ENCODE measurements around the gene LHX6. TPM values are rescaled to one million over a fixed set of nuclear protein-coding genes. Genes with fewer than 3 reads are reported as not detected.

The LHX6 gene
- polyA plus RNA-seq, 2 of the 4 experiments (the other 2 are of a cell fraction), result 0.14 to 0.26 TPM

DNA sequence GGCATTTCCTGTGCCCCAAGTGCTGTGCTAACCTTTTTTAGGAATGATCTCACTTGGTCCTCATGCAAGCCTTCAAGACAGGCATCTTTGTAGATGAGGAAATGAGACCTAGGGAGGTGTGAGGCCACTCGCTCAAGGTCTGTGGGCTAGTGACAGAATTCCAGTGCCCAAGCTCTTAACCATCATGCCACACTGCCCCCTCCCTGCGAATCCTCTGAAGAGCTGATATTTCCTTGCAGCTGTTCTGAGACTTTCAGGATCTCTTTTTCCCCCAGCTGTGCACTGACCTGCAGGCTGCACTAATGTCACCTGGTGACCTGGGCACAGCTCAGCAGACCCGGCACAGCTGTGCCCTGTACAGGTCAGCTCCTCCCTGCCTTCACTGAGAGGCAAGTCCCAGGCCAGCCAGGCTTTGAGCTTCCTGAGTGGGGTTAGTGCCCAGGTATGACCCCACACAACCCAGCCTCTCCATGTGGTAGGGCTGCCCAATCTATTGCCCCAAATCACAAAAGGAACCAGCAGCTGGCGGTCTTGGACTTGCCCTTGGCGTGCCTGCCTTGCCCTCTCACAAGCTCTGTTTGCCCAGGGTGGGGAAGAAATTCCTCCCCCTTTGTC, 36.4 kb downstream of the LHX6 start:
- Histone ChIP-seq H3K4me1 (peaks cover 10% of the 10 kb centered on the region), H3K27ac (no peak overlapping the region), H3K4me3 (no peak overlapping the region), H3K9me3 (no peaks in the 10 kb centered on the region), H3K4me2 (no peak overlapping the region)
- no peak for TF ChIP-seq RCOR1 (IDR thresholded peaks at IDR 0.05; ENCODE audit: low read depth, low read length)
- TF ChIP-seq, protein P1, sequence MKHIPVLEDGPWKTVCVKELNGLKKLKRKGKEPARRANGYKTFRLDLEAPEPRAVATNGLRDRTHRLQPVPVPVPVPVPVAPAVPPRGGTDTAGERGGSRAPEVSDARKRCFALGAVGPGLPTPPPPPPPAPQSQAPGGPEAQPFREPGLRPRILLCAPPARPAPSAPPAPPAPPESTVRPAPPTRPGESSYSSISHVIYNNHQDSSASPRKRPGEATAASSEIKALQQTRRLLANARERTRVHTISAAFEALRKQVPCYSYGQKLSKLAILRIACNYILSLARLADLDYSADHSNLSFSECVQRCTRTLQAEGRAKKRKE (CRISPR knock-in tag; IDR thresholded peaks at IDR 0.05; ENCODE audit: low read depth), result no peak
- TF ChIP-seq RNF2 (IDR thresholded peaks at IDR 0.05; ENCODE audit: borderline replicate concordance, low read depth), result no peak
- no peak for TF ChIP-seq CHD4 (IDR thresholded peaks at IDR 0.05; ENCODE audit: borderline replicate concordance)
- peak in 1 of 2 experiments; percentile 4; a peak in 1 of 5 replicates for TF ChIP-seq RAD21 (conservative IDR thresholded peaks at IDR 0.05 in 1 of 2, IDR thresholded peaks at IDR 0.05 in 1 of 2)
- DNase-seq (ENCODE audit: low read depth in 1 of 2, low spot score in 1 of 2) (peak in 1 of 2 experiments; percentile 35), ATAC-seq (peak in 1 of 2 experiments; percentile 46; a peak in 3 of 6 replicates), FAIRE-seq (no peak)
- WGBS (ENCODE audit: missing lambda C conversion rate), result 73% methylated on average over 5 of the region's 5 CpGs
- ChIA-PET CTCF (interaction anchor here (0.8 to 1.5 kb wide), 5 partner anchors 14 to 93 kb away, joined by 3 to 5 read pairs (median 3); no protein-coding TSS in a partner anchor), POLR2A (no interaction called here)

DNA sequence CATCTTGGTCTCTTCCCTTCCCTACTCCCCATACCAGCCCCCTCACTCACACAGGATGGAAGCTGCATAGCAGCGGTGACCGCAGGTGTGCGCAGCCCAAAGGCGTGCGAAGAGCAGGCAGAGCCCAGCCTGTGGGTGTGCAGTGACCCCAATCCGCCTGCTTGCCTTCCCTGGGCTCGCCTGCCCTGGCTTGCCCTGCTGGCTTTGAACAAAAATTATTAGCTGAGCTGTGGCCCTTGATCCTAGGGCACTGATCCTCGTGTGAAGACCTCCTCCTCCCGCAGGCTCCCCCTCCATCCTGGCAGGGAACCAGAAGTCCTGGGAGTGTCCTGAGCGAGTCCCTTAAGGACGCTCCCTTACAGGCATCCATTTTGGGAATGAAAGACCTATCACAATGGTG, 37.2 kb downstream of the LHX6 start:
- no peak for DNase-seq (ENCODE audit: low read depth in 1 of 2, low spot score in 1 of 2)
- ChIA-PET POLR2A (no interaction called here), CTCF (interaction anchor here (0.6 to 1.5 kb wide), 5 partner anchors 23 to 580 kb away, joined by 3 to 5 read pairs (median 4); no protein-coding TSS in a partner anchor)
- TF ChIP-seq, protein P2, sequence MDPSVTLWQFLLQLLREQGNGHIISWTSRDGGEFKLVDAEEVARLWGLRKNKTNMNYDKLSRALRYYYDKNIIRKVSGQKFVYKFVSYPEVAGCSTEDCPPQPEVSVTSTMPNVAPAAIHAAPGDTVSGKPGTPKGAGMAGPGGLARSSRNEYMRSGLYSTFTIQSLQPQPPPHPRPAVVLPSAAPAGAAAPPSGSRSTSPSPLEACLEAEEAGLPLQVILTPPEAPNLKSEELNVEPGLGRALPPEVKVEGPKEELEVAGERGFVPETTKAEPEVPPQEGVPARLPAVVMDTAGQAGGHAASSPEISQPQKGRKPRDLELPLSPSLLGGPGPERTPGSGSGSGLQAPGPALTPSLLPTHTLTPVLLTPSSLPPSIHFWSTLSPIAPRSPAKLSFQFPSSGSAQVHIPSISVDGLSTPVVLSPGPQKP (IDR thresholded peaks at IDR 0.05; ENCODE audit: low read depth, low read length), result no peak
- TF ChIP-seq EHMT2 (IDR thresholded peaks at IDR 0.05; ENCODE audit: low read depth), result no peak
- TF ChIP-seq, protein P3, sequence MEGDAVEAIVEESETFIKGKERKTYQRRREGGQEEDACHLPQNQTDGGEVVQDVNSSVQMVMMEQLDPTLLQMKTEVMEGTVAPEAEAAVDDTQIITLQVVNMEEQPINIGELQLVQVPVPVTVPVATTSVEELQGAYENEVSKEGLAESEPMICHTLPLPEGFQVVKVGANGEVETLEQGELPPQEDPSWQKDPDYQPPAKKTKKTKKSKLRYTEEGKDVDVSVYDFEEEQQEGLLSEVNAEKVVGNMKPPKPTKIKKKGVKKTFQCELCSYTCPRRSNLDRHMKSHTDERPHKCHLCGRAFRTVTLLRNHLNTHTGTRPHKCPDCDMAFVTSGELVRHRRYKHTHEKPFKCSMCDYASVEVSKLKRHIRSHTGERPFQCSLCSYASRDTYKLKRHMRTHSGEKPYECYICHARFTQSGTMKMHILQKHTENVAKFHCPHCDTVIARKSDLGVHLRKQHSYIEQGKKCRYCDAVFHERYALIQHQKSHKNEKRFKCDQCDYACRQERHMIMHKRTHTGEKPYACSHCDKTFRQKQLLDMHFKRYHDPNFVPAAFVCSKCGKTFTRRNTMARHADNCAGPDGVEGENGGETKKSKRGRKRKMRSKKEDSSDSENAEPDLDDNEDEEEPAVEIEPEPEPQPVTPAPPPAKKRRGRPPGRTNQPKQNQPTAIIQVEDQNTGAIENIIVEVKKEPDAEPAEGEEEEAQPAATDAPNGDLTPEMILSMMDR (IDR thresholded peaks at IDR 0.05), result no peak
- TF ChIP-seq NPAS2 (CRISPR knock-in tag; IDR thresholded peaks at IDR 0.05; ENCODE audit: borderline replicate concordance), result no peak
- no peak for TF ChIP-seq NR3C1 (IDR thresholded peaks at IDR 0.05)
- no peak for TF ChIP-seq SMC3 (IDR thresholded peaks at IDR 0.05)
- TF ChIP-seq, protein P4, sequence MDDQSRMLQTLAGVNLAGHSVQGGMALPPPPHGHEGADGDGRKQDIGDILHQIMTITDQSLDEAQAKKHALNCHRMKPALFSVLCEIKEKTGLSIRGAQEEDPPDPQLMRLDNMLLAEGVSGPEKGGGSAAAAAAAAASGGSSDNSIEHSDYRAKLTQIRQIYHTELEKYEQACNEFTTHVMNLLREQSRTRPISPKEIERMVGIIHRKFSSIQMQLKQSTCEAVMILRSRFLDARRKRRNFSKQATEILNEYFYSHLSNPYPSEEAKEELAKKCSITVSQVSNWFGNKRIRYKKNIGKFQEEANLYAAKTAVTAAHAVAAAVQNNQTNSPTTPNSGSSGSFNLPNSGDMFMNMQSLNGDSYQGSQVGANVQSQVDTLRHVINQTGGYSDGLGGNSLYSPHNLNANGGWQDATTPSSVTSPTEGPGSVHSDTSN (IDR thresholded peaks at IDR 0.05), result no peak
- TF ChIP-seq ZSCAN20 (CRISPR knock-in tag; IDR thresholded peaks at IDR 0.05), result no peak
- no peak for TF ChIP-seq TP53 (CRISPR knock-in tag; IDR thresholded peaks at IDR 0.05)
- TF ChIP-seq KDM1A (IDR thresholded peaks at IDR 0.05; ENCODE audit: low read depth), result no peak
- TF ChIP-seq BHLHE40 (IDR thresholded peaks at IDR 0.05; ENCODE audit: low read depth, low read length), result no peak
- TF ChIP-seq, protein P5, sequence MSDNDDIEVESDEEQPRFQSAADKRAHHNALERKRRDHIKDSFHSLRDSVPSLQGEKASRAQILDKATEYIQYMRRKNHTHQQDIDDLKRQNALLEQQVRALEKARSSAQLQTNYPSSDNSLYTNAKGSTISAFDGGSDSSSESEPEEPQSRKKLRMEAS (IDR thresholded peaks at IDR 0.05), result no peak
- TF ChIP-seq, protein P6, sequence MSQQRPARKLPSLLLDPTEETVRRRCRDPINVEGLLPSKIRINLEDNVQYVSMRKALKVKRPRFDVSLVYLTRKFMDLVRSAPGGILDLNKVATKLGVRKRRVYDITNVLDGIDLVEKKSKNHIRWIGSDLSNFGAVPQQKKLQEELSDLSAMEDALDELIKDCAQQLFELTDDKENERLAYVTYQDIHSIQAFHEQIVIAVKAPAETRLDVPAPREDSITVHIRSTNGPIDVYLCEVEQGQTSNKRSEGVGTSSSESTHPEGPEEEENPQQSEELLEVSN (IDR thresholded peaks at IDR 0.05; ENCODE audit: borderline replicate concordance, low read depth), result no peak
- TF ChIP-seq HOXB5 (CRISPR knock-in tag; IDR thresholded peaks at IDR 0.05), result no peak
- TF ChIP-seq ZC3H11A (IDR thresholded peaks at IDR 0.05), result no peak
- TF ChIP-seq, protein P7, sequence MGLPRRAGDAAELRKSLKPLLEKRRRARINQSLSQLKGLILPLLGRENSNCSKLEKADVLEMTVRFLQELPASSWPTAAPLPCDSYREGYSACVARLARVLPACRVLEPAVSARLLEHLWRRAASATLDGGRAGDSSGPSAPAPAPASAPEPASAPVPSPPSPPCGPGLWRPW (IDR thresholded peaks at IDR 0.05), result no peak
- no peak for TF ChIP-seq ESRRA (IDR thresholded peaks at IDR 0.05; ENCODE audit: borderline replicate concordance, low read length)
- TF ChIP-seq JUN (IDR thresholded peaks at IDR 0.05), result no peak
- TF ChIP-seq, protein P8, sequence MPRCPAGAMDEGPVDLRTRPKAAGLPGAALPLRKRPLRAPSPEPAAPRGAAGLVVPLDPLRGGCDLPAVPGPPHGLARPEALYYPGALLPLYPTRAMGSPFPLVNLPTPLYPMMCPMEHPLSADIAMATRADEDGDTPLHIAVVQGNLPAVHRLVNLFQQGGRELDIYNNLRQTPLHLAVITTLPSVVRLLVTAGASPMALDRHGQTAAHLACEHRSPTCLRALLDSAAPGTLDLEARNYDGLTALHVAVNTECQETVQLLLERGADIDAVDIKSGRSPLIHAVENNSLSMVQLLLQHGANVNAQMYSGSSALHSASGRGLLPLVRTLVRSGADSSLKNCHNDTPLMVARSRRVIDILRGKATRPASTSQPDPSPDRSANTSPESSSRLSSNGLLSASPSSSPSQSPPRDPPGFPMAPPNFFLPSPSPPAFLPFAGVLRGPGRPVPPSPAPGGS (IDR thresholded peaks at IDR 0.05), result no peak
- Histone ChIP-seq H3K27ac (peak overlapping the region in 1 of 2 experiments; percentile 43; a peak in 1 of 6 replicates), H3K9me3 (no peaks in the 10 kb centered on the region), H3K4me3 (no peak overlapping the region), H3K4me2 (no peak overlapping the region), H3K4me1 (peaks cover 10% of the 10 kb centered on the region)
- WGBS (ENCODE audit: missing lambda C conversion rate), result 82% methylated on average over 11 of the region's 11 CpGs
- ATAC-seq, result no peak; a peak in 1 of 6 replicates
- no peak for FAIRE-seq

All from A549 (cell line).